OCI-LY3 (cell line): ENCODE results near the gene ZSCAN10.

Experiments
- H2AFZ ChIP-seq: fragments of 200-600, 300-600 bp; shearing (Covaris generic); 2 replicates; pipeline ENCODE4 v1.6.0; 2014; ENCODE audit warnings: antibody characterized with exemption, low read depth, low read length
- H3K27ac ChIP-seq: fragments of 200-600, 300-600 bp; sonication (generic); 2 replicates; pipeline ENCODE4 v1.5.1; 2014; ENCODE audit warnings: mild to moderate bottlenecking, low read length, moderate library complexity, mixed read lengths
- H3K27me3 ChIP-seq: fragments of 200-600, 300-600 bp; sonication (generic); 2 replicates; pipeline ENCODE4 v1.6.1; 2014; ENCODE audit warnings: low read depth, low read length, mixed read lengths
- H3K36me3 ChIP-seq: fragments of 200-600, 300-600 bp; sonication (generic); replicated peaks from 2 replicates; pipeline ENCODE3; 2014; ENCODE audit warnings: low read depth, low read length, mixed read lengths
- H3K4me1 ChIP-seq: fragments of 300-600, 200-600 bp; sonication (generic); 2 replicates; pipeline ENCODE4 v1.6.1; 2014; ENCODE audit warnings: low read length, mixed read lengths
- H3K4me2 ChIP-seq: fragments of 200-600, 300-600 bp; sonication (generic); 2 replicates; pipeline ENCODE4 v1.6.1; 2014; ENCODE audit warnings: low read length, mixed read lengths
- H3K4me3 ChIP-seq: fragments of 300-600, 200-600 bp; sonication (generic); 2 replicates; pipeline ENCODE4 v1.5.1; 2014; ENCODE audit warnings: antibody characterized with exemption, mild to moderate bottlenecking, low read length, moderate library complexity
- H3K79me2 ChIP-seq: fragments of 300-600, 200-600 bp; shearing (Covaris generic); 2 replicates; pipeline ENCODE4 v1.6.1; 2014; ENCODE audit warnings: mild to moderate bottlenecking, low read length, mixed read lengths
- H3K9ac ChIP-seq: fragments of 300-600, 200-600 bp; shearing (Covaris generic); 2 replicates; pipeline ENCODE4 v1.6.0; 2014; ENCODE audit warnings: mild to moderate bottlenecking, low read length, moderate library complexity
- H3K9me3 ChIP-seq: fragments of 200-600, 300-600 bp; shearing (Covaris generic); 2 replicates; pipeline ENCODE4 v1.6.1; 2014; ENCODE audit warnings: low read length, mixed read lengths; ENCODE audit not compliant: insufficient read depth
- H4K20me1 ChIP-seq: fragments of 200-600, 300-600 bp; sonication (generic); 2 replicates; pipeline ENCODE4 v1.6.1; 2016; ENCODE audit warnings: low read length, mixed read lengths; ENCODE audit not compliant: insufficient read depth
- CTCF ChIP-seq: fragments of 200-600, 300-600 bp; sonication (generic); IDR thresholded peaks from 2 replicates; pipeline ENCODE4 v1.5.1; 2014; ENCODE audit warnings: antibody characterized with exemption, low read length, low read depth
- EZH2phosphoT487 ChIP-seq: fragments of 200-600 bp; shearing (Covaris generic); IDR thresholded peaks from 2 replicates; pipeline ENCODE4 v1.6.1; 2018; ENCODE audit warnings: antibody characterized with exemption, mixed run types, low read depth

ZSCAN10 gene

GRCh38 chr16:3092501-3092941 is 6.6 kb downstream of the ZSCAN10 start:
- no peaks in the 10 kb centered on the region for H3K9me3 ChIP-seq
- H3K36me3 ChIP-seq, result no peaks in the 10 kb centered on the region
- no peaks in the 10 kb centered on the region for H4K20me1 ChIP-seq
- no peaks in the 10 kb centered on the region for H3K79me2 ChIP-seq
- H3K4me3 ChIP-seq, result no peak overlapping the region
- peaks cover 5% of the 10 kb centered on the region; the same call in 1 of the 2 replicates for H3K27me3 ChIP-seq
- H3K9ac ChIP-seq, result no peak overlapping the region
- peaks cover 8% of the 10 kb centered on the region for H3K4me1 ChIP-seq
- H2AFZ ChIP-seq, result no peak overlapping the region
- no peak overlapping the region for H3K27ac ChIP-seq
- no peak for TF ChIP-seq EZH2phosphoT487
- no peak for TF ChIP-seq CTCF
- H3K4me2 ChIP-seq, result no peak overlapping the region

GRCh38 chr16:3091551-3091950 is 7.5 kb downstream of the ZSCAN10 start:
- no peaks in the 10 kb centered on the region for H3K79me2 ChIP-seq
- no peaks in the 10 kb centered on the region for H4K20me1 ChIP-seq
- TF ChIP-seq CTCF, result no peak
- no peak for TF ChIP-seq EZH2phosphoT487
- no peak overlapping the region for H3K9ac ChIP-seq
- H2AFZ ChIP-seq, result no peak overlapping the region
- no peak overlapping the region for H3K27ac ChIP-seq
- no peaks in the 10 kb centered on the region for H3K36me3 ChIP-seq
- H3K4me3 ChIP-seq, result no peak overlapping the region
- H3K27me3 ChIP-seq, result no peaks in the 10 kb centered on the region
- H3K4me2 ChIP-seq, result no peak overlapping the region
- peaks cover 8% of the 10 kb centered on the region for H3K4me1 ChIP-seq
- no peaks in the 10 kb centered on the region for H3K9me3 ChIP-seq

- no peaks in the 10 kb centered on the region for H4K20me1 ChIP-seq
- H3K27me3 ChIP-seq, result no peaks in the 10 kb centered on the region
- no peak overlapping the region for H2AFZ ChIP-seq
- TF ChIP-seq EZH2phosphoT487 (no peak), CTCF (no peak)
- no peak overlapping the region for H3K9ac ChIP-seq
- no peak overlapping the region for H3K27ac ChIP-seq
- H3K36me3 ChIP-seq, result no peaks in the 10 kb centered on the region
- H3K4me3 ChIP-seq, result no peak overlapping the region
- H3K79me2 ChIP-seq, result no peaks in the 10 kb centered on the region
- H3K4me1 ChIP-seq, result no peaks in the 10 kb centered on the region
- no peaks in the 10 kb centered on the region for H3K9me3 ChIP-seq
- H3K4me2 ChIP-seq, result no peak overlapping the region
Observed at GRCh38 chr16:3089717-3090592, 9.1 kb downstream of the ZSCAN10 start.

- Histone ChIP-seq H3K27me3 (no peaks in the 10 kb centered on the region), H3K4me3 (no peak overlapping the region), H3K4me1 (no peaks in the 10 kb centered on the region), H3K36me3 (no peaks in the 10 kb centered on the region), H2AFZ (no peak overlapping the region), H3K79me2 (no peaks in the 10 kb centered on the region), H3K9me3 (no peaks in the 10 kb centered on the region), H3K27ac (no peak overlapping the region), H3K4me2 (no peak overlapping the region), H3K9ac (no peak overlapping the region), H4K20me1 (no peaks in the 10 kb centered on the region)
- TF ChIP-seq EZH2phosphoT487 (no peak), CTCF (no peak)
Observed at GRCh38 chr16:3088925-3089716, 10.0 kb downstream of the ZSCAN10 start.
